Adrenal gland (tissue), 5 donors: ENCODE results near the gene KCNE1.

Experiments
- POLR2A ChIP-seq, 2 donors: fragments of 450-650 bp; IDR thresholded peaks; one replicate each; pipeline ENCODE4 v1.6.1; 2017; ENCODE audit warnings: antibody characterized with exemption in 2 of 2, mild to moderate bottlenecking in 2 of 2, moderate library complexity in 1 of 2
- TF ChIP-seq, protein P1 (sequence below), 6 experiments: fragments of 450-650 bp in 4 of 6; fragments of 200-600 bp in 2 of 6; sonication (generic) in 1 of 6; IDR thresholded peaks; 1 replicate in 5 of 6; 2 replicates in 1 of 6; pipeline versions ENCODE4 v1.5.1 to v1.8.0; 2016 to 2021; ENCODE audit warnings: antibody characterized with exemption in 6 of 6, mild to moderate bottlenecking in 2 of 6, moderate library complexity in 1 of 6
- donor health status: DM: no; HTN: no; CAD: no.

- TF ChIP-seq, protein P1, sequence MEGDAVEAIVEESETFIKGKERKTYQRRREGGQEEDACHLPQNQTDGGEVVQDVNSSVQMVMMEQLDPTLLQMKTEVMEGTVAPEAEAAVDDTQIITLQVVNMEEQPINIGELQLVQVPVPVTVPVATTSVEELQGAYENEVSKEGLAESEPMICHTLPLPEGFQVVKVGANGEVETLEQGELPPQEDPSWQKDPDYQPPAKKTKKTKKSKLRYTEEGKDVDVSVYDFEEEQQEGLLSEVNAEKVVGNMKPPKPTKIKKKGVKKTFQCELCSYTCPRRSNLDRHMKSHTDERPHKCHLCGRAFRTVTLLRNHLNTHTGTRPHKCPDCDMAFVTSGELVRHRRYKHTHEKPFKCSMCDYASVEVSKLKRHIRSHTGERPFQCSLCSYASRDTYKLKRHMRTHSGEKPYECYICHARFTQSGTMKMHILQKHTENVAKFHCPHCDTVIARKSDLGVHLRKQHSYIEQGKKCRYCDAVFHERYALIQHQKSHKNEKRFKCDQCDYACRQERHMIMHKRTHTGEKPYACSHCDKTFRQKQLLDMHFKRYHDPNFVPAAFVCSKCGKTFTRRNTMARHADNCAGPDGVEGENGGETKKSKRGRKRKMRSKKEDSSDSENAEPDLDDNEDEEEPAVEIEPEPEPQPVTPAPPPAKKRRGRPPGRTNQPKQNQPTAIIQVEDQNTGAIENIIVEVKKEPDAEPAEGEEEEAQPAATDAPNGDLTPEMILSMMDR (IDR thresholded peaks at IDR 0.05), result no peak
- TF ChIP-seq POLR2A (IDR thresholded peaks at IDR 0.05), result no peak
Measured at GRCh38 chr21:34540206-34540605, 28.2 kb upstream of the KCNE1 start.
